ENCODE results near the gene BMP10.

Gene BMP10

DNA sequence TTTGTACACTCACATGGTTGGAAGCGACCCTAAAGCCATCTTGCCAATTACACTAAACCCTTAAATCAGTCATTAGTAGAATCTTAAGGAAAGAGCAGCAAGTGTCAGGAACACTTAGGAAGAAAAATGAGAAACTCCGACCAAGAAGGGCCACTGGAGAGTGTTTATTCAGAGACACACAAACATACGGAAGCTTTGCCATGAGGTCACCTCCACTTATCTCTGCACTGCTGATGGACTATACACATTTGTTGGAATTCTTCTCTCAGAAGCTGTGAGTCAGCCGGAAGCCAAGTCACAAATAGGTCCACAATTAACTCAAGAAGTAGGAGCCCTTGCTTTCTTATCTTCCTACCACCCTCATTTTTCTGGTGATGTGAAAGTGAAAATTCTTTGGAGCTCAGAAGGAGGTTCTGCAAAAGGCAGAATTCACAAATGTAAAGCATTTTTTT lies 21.6 kb downstream of the BMP10 start:
- DNase-seq = no peak

DNA sequence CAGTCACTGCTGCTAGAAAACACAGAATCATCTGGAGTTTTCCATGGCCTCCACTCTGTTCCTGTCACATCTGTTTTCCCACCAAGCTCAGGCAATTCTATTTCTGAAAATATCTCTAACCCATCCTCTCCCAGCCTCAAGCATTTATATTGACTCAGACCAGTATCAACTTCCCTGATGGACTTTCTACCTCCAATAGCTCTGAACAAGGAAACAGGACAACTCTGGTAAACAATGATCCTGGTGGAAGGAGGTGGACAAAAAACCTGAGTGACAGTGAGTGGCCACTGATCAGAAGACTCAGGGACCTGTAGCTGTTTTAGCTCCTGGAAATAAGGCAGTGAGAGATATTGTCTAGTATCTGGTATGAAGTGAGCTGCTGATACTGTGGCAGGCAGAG lies 23.4 kb downstream of the BMP10 start:
- DNase-seq = no peak

DNA sequence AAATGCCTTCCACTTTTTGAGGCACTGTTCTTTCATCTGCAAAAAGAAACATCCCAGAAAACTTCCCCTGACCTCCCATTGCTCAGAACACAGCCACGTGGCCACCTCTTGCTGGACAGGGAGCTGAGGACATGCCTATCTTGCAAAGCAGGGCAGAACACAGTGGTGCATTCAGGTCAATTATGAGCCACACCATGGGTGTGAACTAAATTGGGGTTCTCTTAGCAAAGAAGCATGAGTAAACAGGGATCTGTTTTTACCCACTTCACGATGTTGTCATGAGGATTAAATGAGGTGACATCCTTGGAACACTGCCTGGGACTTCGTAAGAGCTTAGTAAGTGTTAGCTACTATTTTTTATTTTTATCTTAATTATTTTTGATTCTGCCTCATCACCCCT lies 25.1 kb downstream of the BMP10 start:
- no peak for DNase-seq

DNA sequence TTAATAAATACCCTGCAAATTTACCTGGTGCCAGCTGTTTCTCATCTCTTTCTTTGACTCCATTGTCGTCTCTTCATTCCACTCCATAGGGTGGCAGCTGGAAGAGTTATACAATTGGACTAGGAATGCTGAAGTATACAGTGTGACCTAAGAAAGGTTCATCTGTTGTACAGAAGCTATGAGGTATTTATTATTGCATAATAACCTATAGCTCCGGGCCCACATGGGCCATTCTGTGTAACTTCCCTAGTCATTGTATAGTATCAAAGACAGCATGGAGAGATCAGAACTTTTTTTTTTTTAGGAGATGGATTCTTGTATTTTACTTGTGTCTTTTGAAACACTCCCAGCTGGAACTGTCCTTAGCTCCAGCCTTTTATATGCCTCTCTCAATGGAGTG lies 26.2 kb downstream of the BMP10 start:
- no peak for DNase-seq

DNA sequence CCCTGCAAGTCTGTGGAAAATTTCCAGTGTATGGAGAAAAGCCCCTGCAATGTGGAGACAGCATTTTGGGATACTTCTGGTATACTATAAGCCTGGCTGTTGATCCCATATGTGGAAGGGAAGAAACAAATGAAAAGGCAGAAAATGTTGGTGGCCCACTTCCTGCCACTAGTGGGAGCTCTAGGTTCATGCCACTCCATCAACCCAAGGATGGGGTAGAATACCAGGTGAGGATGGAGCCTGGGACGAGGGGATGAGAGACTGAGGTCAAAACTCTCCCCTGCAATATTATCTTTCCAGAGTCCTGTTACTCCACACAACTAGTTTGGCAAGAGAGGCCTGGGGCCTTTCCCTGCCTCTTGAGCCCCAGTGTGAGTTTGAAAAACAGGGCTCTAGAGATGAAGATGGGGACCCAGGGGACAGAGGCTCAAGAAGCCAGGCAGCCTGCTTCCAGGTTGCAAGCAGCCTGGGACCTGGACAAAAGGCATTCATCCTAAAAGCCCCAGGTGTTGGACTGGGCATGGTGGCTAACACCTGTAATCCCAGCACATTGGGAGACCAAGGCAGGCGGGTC lies 31.9 kb downstream of the BMP10 start:
- peak in 1 of 2 experiments; percentile 6 for DNase-seq

DNA sequence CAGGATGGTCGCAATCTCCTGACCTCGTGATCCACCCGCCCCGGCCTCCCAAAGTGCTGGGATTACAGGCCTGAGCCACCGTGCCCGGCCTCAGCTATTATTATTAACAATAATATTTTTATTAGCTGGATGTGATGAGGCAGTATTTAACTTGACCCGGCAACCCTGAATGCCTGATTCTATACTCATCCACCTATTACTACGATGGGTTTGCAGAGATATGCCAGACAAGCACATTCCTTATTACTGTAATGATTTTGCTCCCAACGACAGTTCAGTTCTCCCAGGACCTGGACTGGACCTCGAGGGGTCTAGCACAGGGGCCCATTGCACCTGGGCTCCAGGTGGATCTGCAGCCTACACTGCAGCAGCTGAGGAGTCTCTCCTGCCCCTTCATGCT lies 32.6 kb downstream of the BMP10 start:
- DNase-seq = no peak

DNA sequence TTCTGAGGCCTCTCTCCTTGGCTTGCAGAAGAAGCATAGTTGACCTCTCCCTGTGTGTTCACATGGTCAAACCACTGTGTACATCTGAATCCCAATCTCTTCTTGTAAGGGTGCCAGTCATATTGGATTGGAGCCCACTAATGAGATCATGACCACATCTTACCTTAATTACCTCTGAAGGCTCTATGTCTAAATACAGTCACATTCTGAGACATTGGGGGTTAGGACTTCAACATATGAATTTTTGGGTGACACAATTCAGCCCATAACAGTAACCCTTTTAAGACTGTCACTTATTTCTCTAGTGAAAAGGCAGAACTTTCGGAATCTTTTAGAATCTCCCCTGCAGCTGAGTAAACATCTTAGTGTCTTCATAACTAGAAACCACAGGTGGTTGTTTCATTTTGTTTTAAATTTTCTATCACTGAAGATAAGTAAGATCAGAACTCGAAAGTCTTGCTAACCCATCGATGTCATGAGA lies 33.3 kb downstream of the BMP10 start:
- DNase-seq = no peak

DNA sequence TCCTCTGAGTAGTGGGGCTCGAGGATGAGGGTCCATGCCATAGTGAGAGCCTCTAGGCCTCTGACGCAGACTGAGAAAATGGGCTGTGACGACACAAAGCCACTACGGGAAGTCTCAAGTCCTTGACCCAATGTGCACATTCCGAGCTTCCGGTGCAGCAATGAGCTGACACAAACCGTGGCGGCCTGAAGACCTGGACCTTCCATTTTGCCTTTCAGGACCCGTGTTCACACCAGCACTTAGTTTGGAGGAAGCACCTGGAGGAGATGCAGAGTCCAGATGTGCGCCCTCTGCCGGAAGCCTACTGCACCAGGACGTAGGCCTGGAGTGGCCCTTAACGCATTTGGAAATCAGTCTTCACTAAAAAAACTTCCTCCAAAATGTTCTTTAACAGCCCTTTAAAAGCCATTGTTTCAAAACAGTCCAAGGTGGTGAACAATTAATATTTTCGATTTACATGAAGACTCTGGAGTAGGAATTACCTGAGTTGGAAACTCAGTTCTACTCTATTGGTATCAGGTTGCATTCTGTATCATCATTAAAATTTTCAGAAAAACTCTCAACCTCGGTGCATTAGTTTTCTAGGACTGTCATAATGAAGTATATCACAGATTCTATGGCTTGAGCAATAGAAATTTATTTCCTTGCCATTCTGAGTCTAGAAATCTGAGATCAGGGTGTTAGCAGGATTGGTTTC lies 33.9 kb downstream of the BMP10 start:
- no peak for DNase-seq

DNA sequence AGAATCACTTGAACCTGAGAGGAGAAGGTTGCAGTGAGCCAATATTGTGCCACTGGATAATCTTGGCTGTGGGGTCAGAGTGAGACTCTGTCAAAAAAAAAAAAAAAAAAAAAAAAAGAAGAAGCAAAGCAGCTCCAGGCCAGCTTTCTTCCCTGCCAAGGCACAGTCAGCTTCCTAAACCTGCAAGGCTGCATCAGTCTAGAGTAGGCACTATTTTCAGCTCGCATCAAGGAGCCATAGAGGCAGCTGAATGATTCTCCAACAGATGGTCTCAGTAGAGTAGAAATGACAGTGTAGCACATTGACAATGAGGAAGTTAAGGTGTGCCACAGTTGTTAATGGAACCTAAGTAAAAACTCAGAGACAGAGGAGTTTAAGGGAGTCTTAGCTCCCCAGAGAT lies 35.6 kb downstream of the BMP10 start:
- no peak for DNase-seq

DNA sequence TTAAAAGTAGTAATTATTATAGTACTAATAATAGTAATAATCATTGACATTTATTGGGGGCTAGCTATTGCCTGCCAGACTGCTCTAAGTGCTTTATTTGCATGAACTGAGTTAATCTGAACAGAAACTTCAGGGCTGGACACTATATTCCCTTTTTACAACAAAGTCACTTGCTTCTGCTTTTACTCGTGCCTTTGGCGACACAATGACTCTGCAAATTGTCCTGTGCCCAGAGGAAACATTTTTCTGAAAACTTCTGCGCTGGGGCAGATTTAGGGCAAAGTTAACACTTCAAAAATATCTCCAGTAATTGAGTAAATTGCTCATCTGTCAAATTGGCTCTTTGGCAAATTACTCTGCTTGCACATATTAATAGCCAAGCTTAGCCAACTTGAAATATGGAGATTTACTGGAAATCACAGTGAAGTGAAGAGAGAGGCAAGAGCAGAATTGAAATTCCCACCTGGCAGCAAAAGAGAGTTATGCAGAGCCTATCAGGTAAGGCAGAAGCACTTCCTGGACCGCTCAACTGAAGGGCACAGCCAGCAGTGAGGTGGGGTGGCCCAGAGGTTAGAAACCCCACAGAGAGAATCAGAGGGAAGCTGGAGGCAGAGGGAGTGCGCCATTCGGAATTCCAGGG lies 36.3 kb downstream of the BMP10 start:
- DNase-seq = no peak

DNA sequence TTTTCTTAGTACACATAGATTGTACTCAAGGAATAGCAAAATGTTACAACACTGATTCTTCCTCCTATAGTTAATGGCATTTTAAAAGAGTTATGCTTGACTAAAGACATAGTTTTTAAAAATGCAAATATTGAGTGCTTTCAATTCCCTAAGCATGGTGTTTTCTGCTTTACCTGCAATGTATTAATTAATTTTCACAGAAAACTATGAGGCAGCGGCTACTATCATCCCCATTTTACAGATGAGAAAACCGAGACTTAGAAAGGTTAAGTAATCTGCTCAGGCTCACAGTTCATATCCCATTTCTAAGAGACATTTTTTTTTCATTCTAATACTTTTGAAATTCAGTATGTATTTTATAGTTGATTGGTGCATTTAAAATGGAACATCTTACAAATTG lies 38.0 kb downstream of the BMP10 start:
- no peak for DNase-seq

DNA sequence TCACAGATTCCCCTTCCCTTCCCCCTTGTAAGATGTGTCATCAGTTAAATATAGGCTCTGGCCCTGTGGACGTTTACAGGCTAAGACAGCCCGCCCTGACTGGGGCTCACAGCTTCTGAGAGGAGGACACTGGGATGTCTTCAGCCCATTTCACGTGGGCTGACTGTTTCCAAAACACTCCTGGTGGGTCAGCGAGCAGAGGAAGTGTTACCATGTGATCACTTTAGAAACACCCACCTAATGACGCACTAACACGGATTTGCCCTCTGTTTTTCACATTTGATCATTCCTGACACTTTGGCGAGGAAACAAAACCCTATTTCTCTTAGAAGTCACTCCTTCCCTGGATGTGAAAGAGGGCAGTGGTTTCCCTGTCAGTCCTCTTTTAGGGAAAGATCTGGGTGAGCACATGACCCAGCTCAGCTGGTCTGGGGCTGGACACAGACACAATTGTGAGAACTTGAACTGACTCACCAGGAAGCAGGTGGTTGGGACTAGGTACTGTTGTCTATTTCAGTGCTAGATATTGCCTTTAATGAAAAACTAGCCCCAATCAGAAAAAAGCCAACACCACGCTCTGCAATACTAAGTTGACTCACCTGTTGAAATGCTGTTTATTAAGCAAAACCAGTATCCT lies 38.8 kb downstream of the BMP10 start:
- DNase-seq = no peak

DNA sequence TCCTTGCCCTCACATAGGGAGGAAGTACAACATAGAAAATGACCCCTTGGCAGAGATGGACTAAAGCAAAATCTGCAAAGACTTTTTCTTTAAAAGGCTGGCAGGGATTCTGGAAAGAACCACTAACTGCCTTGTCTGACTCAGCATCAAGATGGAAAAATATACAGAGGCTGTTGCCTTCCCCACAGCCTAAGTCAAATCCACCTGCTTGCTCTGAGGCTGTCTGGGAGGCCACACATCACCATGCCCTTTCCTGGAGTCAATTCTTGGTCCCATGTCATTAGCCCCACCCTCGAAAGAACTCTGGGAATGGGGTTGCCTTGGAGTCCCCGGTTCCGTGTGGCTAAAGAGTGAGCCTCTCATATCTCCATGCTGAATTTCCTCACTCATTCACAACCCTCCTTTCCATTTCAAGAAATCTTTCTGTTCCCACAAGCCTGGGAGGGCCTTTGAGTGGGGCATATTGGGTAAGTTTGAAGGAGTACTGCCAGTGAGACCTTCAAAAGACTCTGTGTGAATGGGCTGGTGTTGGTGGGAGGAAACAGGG lies 39.4 kb downstream of the BMP10 start:
- no peak for DNase-seq

DNA sequence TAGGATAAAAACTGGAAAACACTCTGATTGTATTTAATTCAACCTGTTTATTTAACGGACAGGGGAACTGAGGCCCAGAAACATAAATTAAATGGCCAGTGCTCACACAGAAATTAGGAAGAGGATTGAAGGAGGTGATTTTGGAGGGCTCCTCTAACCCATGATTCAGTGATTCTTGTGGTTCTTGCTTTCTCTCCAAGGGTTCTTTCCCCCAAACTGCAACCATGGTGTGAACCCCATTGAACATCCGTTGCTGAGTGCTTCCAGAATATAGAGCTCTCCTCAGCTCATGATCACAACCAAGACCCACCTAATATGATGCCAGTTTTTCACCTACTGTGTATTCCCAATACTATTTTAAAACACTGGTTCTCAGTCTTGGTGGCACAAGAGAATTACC lies 41.4 kb downstream of the BMP10 start:
- DNase-seq = no peak

DNA sequence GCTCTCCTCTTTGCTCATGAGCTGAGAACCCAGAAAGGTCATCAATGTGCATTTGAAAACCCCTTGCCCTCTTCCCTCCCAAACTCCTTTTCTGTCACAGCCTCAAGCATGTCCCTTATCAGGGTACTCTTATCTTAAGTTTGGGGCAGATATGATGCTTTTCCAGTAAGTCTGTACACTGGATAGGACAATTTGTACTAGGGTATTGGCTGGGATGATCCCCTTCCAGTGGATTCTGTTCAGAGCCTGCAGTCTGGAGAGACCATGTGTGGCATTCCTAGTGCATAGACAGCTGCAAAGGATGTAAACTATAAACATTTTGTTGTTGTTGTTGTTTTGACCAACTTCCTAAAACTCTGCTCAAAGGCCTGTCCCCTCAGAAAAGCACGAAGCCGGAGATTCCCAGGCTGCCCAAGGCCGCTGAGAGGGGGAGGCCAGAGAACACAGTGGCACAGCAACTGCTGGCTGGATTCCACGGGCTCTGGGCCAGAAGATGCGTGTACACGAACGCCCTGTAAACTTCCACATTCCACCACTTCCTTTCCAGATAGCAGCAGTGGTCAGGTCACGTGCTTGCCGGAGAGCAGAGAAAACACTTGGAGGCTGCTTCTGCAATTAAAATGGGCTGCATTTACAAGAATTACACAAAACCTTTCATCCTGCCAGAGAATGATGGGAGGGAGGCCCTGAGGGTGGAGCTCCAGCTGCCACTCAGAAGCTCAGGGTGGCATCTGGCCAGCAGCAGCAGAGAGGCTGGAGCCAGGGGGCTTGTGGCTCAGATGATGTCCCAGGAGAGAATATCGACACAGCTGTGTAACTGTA lies 42.1 kb downstream of the BMP10 start:
- peak; percentile 15 to 73 for DNase-seq

DNA sequence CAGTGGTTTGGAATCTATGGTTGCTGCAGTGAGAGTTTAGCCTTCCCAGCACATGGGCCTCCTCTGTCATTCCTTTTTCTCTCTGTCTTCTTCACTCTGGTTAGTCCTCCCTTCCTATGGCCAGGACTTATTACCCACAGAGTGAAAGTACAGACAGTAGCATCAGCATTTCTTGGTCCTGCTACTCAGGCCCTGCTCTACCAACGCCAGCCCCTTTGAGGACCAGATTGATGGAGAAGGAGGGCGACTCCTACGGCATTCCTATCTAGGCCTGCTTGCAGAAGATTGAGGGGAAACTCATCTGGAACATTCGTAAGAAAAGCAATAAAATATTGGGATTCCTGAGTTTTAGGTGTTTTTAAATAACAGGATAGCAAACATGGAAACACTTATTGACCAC lies 43.5 kb downstream of the BMP10 start:
- DNase-seq = no peak

DNA sequence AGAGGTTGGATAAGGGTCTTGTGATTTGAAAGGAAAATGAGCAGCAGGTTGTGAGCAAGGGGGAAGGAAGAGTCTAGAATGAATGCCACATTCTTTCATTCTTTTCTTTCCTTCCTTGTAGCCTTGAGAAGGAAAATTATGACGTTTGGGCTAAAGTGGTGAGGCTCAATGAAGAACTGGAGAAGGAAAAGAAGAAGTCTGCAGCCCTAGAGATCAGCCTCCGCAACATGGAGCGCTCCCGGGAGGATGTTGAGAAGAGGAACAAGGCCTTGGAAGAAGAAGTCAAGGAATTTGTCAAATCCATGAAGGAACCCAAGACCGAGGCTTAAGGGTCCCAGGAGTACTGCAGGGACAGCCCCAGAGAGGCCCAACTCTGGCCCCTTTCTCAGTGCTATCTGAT lies 45.3 kb downstream of the BMP10 start:
- DNase-seq = no peak

DNA sequence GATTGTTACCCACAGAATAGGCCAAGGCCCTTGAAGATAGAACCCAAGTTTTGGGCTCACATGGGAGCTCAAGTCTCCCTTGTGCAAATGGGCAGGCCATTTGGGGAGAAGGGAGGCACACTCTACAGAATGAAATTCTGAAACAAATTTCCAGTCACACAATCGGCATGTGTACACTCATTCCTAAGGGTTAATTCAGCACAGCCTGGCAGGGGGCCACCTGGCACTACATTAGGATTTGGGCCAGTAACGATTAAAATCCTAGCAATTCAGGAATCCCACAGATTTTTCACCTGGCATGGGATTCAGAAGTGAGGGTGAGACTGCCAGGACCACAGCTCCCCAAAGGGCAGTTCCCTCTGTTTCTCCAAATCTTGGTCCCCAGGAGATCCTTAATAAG lies 46.4 kb downstream of the BMP10 start:
- DNase-seq = no peak

DNA sequence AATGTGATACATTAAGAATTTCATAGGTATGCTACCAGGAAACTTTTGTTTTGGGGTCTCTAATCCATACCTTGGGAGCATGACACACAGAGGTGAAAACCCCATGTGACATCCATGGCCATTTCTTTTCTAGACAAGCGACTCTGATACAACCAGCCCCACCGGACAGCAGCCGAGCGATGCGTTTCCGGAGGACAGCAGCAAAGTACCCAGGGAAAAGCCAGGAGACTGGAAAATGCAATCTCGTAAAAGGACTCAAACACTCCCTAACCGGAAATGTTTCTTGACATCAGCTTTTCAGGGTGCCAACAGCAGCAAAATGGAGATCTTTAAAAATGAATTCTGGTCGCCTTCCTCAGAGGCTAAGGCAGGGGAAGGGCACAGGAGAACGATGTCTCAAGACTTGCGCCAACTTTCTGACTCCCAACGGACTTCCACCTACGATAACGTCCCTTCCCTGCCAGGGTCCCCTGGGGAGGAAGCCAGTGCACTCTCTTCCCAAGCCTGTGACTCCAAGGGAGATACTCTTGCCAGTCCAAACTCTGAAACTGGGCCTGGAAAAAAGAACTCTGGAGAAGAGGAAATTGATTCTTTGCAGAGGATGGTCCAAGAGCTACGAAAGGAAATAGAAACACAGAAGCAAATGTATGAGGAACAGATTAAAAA lies 48.9 kb downstream of the BMP10 start:
- no peak for DNase-seq

DNA sequence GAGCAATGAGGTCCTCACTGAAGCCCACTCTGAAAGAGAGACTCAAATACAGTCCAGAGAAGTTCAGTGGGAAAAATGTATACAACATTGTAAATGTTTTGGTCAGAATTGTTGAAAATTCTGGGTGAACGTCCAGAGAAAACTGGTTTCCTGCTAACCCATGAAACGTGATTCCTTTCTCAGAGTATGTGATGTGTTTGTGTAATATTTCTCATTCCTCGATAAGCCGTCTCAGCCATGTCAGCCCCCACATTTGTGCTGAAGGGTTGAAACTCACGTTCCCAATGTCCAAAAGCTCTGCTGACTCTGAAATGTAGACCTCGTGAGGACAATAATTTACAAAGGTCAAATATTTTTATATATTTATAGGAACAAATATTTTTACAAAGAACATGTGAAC lies 51.6 kb downstream of the BMP10 start:
- DNase-seq = no peak

DNA sequence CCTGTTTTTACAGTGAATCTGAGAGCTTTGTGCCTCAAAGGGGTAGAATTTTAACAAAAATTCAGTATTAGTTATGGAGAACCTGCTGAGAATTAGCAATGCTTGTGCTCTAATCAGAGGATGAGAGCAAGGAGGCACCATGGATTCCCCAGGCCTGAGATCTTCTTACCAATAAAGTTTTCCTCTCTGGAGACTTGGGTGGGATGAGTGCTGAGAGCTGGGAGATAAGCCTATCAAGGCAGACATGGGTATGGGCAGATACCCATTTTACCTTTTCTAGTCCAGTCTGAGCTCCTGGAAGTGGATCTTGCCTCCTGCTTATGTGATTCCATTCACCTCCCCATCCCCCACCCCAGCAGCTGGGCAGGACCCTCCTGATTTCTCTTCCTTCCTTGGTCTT lies 53.9 kb downstream of the BMP10 start:
- DNase-seq = no peak

All from SW 1271 (cell line).